NT2/D1 (cell line): ENCODE results near the gene TMEM156.

Experiments used
- DNase-seq: peaks from one replicate; pipeline ENCODE4 v3.0.0-alpha.2; 2011; ENCODE audit warnings: low read depth, low spot score
- H3K27me3 ChIP-seq: 2 replicates; pipeline ENCODE4 v1.6.0; 2011; ENCODE audit warnings: mild to moderate bottlenecking; ENCODE audit not compliant: insufficient read length, insufficient read depth
- H3K36me3 ChIP-seq: 2 replicates; pipeline ENCODE4 v1.6.1; 2011; ENCODE audit warnings: mild to moderate bottlenecking, low read length, mixed read lengths; ENCODE audit not compliant: insufficient read depth, insufficient read length
- H3K4me1 ChIP-seq: 2 replicates; pipeline ENCODE4 v1.5.1; 2011; ENCODE audit not compliant: insufficient read depth, insufficient read length
- H3K4me3 ChIP-seq: 2 replicates; pipeline ENCODE4 v1.5.1; 2011; ENCODE audit warnings: low read depth; ENCODE audit not compliant: insufficient read length
- H3K9ac ChIP-seq: 2 replicates; pipeline ENCODE4 v1.6.0; 2011; ENCODE audit warnings: low read depth; ENCODE audit not compliant: insufficient read length
- H3K9me3 ChIP-seq: 2 replicates; pipeline ENCODE4 v1.5.1; 2011; ENCODE audit warnings: mild to moderate bottlenecking, low read length; ENCODE audit not compliant: insufficient read depth
- SUZ12 ChIP-seq: IDR thresholded peaks from 2 replicates; pipeline ENCODE4 v1.6.1; 2011; ENCODE audit not compliant: insufficient read length, insufficient read depth; ENCODE audit errors: extremely low read depth
- YY1 ChIP-seq: IDR thresholded peaks from 2 replicates; pipeline ENCODE4 v1.6.1; 2011; ENCODE audit not compliant: insufficient read length, insufficient read depth
- ZNF274 ChIP-seq: IDR thresholded peaks from 2 replicates; pipeline ENCODE4 v1.6.1; 2011; ENCODE audit warnings: mild to moderate bottlenecking, low read depth, low read length

The TMEM156 gene

GRCh38 chr4:39032218-39033085 lies at the start of gene TMEM156:
TSS of gene TMEM156 (minus strand) at chr4:39032409. CDS start at chr4:39032313, 96 bp downstream.
- H3K36me3 ChIP-seq, result no peaks in the 10 kb centered on the region
- DNase-seq, result no peak
- no peaks in the 10 kb centered on the region for H3K4me1 ChIP-seq
- H3K9me3 ChIP-seq, result no peaks in the 10 kb centered on the region
- H3K4me3 ChIP-seq, result no peak within 1 kb of the TSS
- H3K27me3 ChIP-seq, result no peaks in the 10 kb centered on the region
- TF ChIP-seq SUZ12 (no peak), ZNF274 (no peak), YY1 (no peak)
- no peak within 1 kb of the TSS for H3K9ac ChIP-seq

- no peak overlapping the region for H3K9ac ChIP-seq
- no peak overlapping the region for H3K4me3 ChIP-seq
- H3K4me1 ChIP-seq, result no peaks in the 10 kb centered on the region
- TF ChIP-seq YY1, result no peak
- TF ChIP-seq SUZ12, result no peak
- TF ChIP-seq ZNF274, result no peak
- no peak for DNase-seq
- peaks cover 6% of the 10 kb centered on the region for H3K36me3 ChIP-seq
- H3K9me3 ChIP-seq, result no peaks in the 10 kb centered on the region
- no peaks in the 10 kb centered on the region for H3K27me3 ChIP-seq
Observed at GRCh38 chr4:39078829-39079228, 46.6 kb upstream of the TMEM156 start.

- TF ChIP-seq YY1 (no peak), SUZ12 (no peak), ZNF274 (no peak)
- H3K4me1 ChIP-seq, result no peaks in the 10 kb centered on the region
- no peak for DNase-seq
- H3K9me3 ChIP-seq, result no peaks in the 10 kb centered on the region
- no peak overlapping the region for H3K9ac ChIP-seq
- H3K4me3 ChIP-seq, result no peak overlapping the region
- no peaks in the 10 kb centered on the region for H3K36me3 ChIP-seq
- no peaks in the 10 kb centered on the region for H3K27me3 ChIP-seq
Observed at GRCh38 chr4:39068907-39069306, 36.7 kb upstream of the TMEM156 start.

GRCh38 chr4:39067451-39067850 lies 35.2 kb upstream of the TMEM156 start:
- Histone ChIP-seq H3K36me3 (no peaks in the 10 kb centered on the region), H3K9me3 (no peaks in the 10 kb centered on the region), H3K4me3 (no peak overlapping the region), H3K4me1 (no peaks in the 10 kb centered on the region), H3K27me3 (no peaks in the 10 kb centered on the region), H3K9ac (no peak overlapping the region)
- TF ChIP-seq ZNF274 (no peak), SUZ12 (no peak), YY1 (no peak)
- no peak for DNase-seq

- Histone ChIP-seq H3K27me3 (no peaks in the 10 kb centered on the region), H3K4me1 (no peaks in the 10 kb centered on the region), H3K36me3 (no peaks in the 10 kb centered on the region), H3K9me3 (no peaks in the 10 kb centered on the region), H3K9ac (no peak overlapping the region), H3K4me3 (no peak overlapping the region)
- no peak for DNase-seq
- no peak for TF ChIP-seq SUZ12
- TF ChIP-seq YY1, result no peak
- TF ChIP-seq ZNF274, result no peak
Observed at GRCh38 chr4:39067031-39067430, 34.8 kb upstream of the TMEM156 start.

- H3K9me3 ChIP-seq, result no peaks in the 10 kb centered on the region
- H3K27me3 ChIP-seq, result no peaks in the 10 kb centered on the region
- no peaks in the 10 kb centered on the region for H3K36me3 ChIP-seq
- no peaks in the 10 kb centered on the region for H3K4me1 ChIP-seq
- no peak for DNase-seq
- no peak overlapping the region for H3K4me3 ChIP-seq
- TF ChIP-seq YY1 (no peak), ZNF274 (no peak), SUZ12 (no peak)
- H3K9ac ChIP-seq, result no peak overlapping the region
Observed at GRCh38 chr4:39066371-39066770, 34.2 kb upstream of the TMEM156 start.

- Histone ChIP-seq H3K36me3 (no peaks in the 10 kb centered on the region), H3K4me3 (no peak overlapping the region), H3K27me3 (no peaks in the 10 kb centered on the region), H3K4me1 (no peaks in the 10 kb centered on the region), H3K9me3 (no peaks in the 10 kb centered on the region), H3K9ac (no peak overlapping the region)
- no peak for TF ChIP-seq SUZ12
- TF ChIP-seq ZNF274, result no peak
- no peak for TF ChIP-seq YY1
- DNase-seq, result no peak
Observed at GRCh38 chr4:39063430-39063829, 31.2 kb upstream of the TMEM156 start.
